ENCODE results near the gene LTO1.

GRCh38 chr11:69686452-69686851 is 11.3 kb upstream of the LTO1 start:
- no peak for TF ChIP-seq CTCF (IDR thresholded peaks at IDR 0.05)
- no peak for TF ChIP-seq POLR2A (IDR thresholded peaks at IDR 0.05)
